ENCODE measurements around the gene FBXO47.

DNA sequence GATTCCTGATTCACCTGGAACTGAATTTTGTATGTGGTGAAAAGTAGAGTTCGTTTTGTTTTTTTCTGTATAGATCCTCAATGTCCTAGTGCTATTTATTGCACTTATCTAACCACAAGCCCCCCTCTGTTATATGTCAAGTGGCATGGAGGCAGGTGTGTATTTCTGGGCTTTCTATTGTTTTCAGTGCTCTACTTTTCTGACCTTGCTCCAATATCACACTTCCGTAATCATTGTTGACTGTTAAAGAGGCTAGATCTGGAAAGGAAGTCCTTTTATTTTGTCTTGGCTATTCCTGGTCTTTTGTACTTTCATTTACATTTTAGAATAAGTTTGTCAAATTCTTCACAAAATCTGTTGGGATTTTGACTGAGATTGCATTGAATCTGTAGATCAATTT lies 26.8 kb upstream of the FBXO47 start:
- TF ChIP-seq EP300 (IDR thresholded peaks at IDR 0.05) (no peak), CTCF (IDR thresholded peaks at IDR 0.05) (no peak), POLR2AphosphoS5 (IDR thresholded peaks at IDR 0.05) (no peak)

All from sigmoid colon (tissue), 4 donors.